ENCODE measurements around the gene NPR3.
A peak's percentile ranks its signal among the peaks of the same experiment; 100 is the strongest.

The NPR3 gene

GRCh38 chr5:32692036-32692746, 18.9 kb upstream of the NPR3 start:
- peak; percentile 88 for DNase-seq (ENCODE audit: low read depth)
- no peak for TF ChIP-seq CTCF (conservative IDR thresholded peaks at IDR 0.05; ENCODE audit: low read length)
- no peak overlapping the region for H3K4me3 ChIP-seq (ENCODE audit: low read length)

GRCh38 chr5:32703957-32704356, 7.2 kb upstream of the NPR3 start:
- no peak for DNase-seq (ENCODE audit: low read depth)
- no peak for TF ChIP-seq CTCF (conservative IDR thresholded peaks at IDR 0.05; ENCODE audit: low read length)
- H3K4me3 ChIP-seq (ENCODE audit: low read length): no peak overlapping the region

GRCh38 chr5:32707418-32707997, 3.6 kb upstream of the NPR3 start:
- DNase-seq (ENCODE audit: low read depth): peak; percentile 47
- peak; percentile 68 for TF ChIP-seq CTCF (conservative IDR thresholded peaks at IDR 0.05; ENCODE audit: low read length)
- H3K4me3 ChIP-seq (ENCODE audit: low read length): no peak overlapping the region

- no peak overlapping the region for H3K4me3 ChIP-seq (ENCODE audit: low read length)
- TF ChIP-seq CTCF (conservative IDR thresholded peaks at IDR 0.05; ENCODE audit: low read length): no peak
- no peak for DNase-seq (ENCODE audit: low read depth)
Measured at GRCh38 chr5:32708949-32709348, 2.2 kb upstream of the NPR3 start.

- DNase-seq (ENCODE audit: low read depth): peak; percentile 81
- TF ChIP-seq CTCF (conservative IDR thresholded peaks at IDR 0.05; ENCODE audit: low read length): peak; percentile 72
- H3K4me3 ChIP-seq (ENCODE audit: low read length): peak overlapping the region; percentile 72
Measured at GRCh38 chr5:32709750-32710549, 1.2 kb upstream of the NPR3 start.

GRCh38 chr5:32711362-32711680, 200 bp downstream of the NPR3 start:
- no peak for DNase-seq (ENCODE audit: low read depth)
- H3K4me3 ChIP-seq (ENCODE audit: low read length): peak overlapping the region; percentile 72
- TF ChIP-seq CTCF (conservative IDR thresholded peaks at IDR 0.05; ENCODE audit: low read length): no peak

Measured in AG10803 (cell line).